NB4 (cell line): ENCODE measurements around the gene SH3BP5L.
"Not testable (repeated sequence)": the region's sequence is repeated elsewhere in the genome, so short reads cannot be mapped to it uniquely, and the experiment has no call there.

Experiments
- MYC ChIP-seq: IDR thresholded peaks from 2 replicates; pipeline ENCODE4 v1.6.1; 2011; ENCODE audit warnings: low read depth, low read length
- POLR2A ChIP-seq: IDR thresholded peaks from 2 replicates; pipeline ENCODE4 v1.6.1; 2011; ENCODE audit warnings: mild to moderate bottlenecking; ENCODE audit not compliant: insufficient read length; ENCODE audit errors: extremely low read depth
- TF ChIP-seq, protein P1 (sequence below): IDR thresholded peaks from one replicate; pipeline ENCODE4 v1.5.1; 2012; ENCODE audit warnings: low read depth, low read length

DNA sequence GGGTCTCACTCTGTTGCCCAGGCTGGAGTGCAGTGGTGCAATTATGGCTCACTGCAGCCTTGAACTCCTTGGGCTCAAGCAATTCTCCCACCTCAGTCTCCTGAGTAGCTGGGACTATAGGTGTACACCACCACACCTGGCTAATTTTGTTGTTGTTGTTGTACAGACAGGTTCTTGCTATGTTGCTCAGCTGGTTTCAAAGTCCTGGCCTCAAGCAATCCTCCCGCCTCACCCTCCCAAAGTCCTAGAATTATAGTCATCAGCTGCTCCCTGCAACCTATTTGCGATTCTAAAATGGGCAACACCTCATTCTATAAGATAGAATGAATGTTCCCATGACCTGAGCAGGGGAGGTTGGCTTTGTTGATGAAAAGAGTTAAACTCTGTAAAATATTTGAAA lies 36.4 kb downstream of the SH3BP5L start:
- not testable (repeated sequence) for TF ChIP-seq POLR2A, MYC
- TF ChIP-seq, protein P1, sequence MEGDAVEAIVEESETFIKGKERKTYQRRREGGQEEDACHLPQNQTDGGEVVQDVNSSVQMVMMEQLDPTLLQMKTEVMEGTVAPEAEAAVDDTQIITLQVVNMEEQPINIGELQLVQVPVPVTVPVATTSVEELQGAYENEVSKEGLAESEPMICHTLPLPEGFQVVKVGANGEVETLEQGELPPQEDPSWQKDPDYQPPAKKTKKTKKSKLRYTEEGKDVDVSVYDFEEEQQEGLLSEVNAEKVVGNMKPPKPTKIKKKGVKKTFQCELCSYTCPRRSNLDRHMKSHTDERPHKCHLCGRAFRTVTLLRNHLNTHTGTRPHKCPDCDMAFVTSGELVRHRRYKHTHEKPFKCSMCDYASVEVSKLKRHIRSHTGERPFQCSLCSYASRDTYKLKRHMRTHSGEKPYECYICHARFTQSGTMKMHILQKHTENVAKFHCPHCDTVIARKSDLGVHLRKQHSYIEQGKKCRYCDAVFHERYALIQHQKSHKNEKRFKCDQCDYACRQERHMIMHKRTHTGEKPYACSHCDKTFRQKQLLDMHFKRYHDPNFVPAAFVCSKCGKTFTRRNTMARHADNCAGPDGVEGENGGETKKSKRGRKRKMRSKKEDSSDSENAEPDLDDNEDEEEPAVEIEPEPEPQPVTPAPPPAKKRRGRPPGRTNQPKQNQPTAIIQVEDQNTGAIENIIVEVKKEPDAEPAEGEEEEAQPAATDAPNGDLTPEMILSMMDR: not testable (repeated sequence)
